ENCODE results near the gene UNC45A.

DNA sequence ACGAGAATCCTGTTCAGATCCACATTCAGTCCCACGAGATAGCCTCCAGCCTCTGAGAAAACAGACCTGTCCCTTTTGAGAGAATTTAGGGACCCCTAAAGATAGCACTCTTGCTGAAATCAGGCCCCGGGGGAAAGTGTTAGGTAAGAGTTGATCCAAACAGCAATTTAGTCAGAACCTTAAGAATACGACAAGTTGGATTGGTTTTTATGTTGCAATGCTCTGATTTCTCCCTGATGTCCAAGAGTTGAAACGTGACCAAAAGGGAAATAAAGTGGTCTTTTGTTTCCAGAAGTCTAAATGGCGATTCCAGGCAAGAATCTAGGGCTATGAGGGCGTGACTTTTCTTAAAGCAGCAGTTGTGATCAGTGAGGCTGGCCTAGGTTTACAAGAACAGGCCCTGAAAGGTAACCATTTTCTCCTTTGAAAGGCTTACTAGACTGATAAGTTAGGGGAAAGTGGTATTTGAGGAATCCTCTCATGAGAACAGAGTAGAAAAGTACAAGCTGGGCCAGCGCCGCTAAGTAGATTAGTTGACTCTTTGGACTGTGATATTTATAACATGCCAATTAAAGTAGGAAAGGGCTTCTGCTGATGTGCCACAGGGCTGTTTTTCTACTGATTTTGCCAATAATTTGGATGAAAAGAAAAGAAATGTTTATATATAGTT, 27.1 kb upstream of the UNC45A start:
- TF ChIP-seq POLR2A (IDR thresholded peaks at IDR 0.05; ENCODE audit: low read depth, low read length) (no peak), MAZ (IDR thresholded peaks at IDR 0.05; ENCODE audit: borderline replicate concordance, low read depth, low read length) (no peak), RFX5 (IDR thresholded peaks at IDR 0.05; ENCODE audit: low read depth, low read length) (no peak), CEBPB (IDR thresholded peaks at IDR 0.05; ENCODE audit: low read depth, low read length) (no peak), RCOR1 (IDR thresholded peaks at IDR 0.05; ENCODE audit: insufficient replicate concordance, low read length) (no peak)
- TF ChIP-seq, protein P1, sequence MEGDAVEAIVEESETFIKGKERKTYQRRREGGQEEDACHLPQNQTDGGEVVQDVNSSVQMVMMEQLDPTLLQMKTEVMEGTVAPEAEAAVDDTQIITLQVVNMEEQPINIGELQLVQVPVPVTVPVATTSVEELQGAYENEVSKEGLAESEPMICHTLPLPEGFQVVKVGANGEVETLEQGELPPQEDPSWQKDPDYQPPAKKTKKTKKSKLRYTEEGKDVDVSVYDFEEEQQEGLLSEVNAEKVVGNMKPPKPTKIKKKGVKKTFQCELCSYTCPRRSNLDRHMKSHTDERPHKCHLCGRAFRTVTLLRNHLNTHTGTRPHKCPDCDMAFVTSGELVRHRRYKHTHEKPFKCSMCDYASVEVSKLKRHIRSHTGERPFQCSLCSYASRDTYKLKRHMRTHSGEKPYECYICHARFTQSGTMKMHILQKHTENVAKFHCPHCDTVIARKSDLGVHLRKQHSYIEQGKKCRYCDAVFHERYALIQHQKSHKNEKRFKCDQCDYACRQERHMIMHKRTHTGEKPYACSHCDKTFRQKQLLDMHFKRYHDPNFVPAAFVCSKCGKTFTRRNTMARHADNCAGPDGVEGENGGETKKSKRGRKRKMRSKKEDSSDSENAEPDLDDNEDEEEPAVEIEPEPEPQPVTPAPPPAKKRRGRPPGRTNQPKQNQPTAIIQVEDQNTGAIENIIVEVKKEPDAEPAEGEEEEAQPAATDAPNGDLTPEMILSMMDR (conservative IDR thresholded peaks at IDR 0.05; ENCODE audit: low read depth, low read length), result no peak

Data from IMR-90 (cell line).